ENCODE measurements around the gene CDC26.

The CDC26 gene

DNA sequence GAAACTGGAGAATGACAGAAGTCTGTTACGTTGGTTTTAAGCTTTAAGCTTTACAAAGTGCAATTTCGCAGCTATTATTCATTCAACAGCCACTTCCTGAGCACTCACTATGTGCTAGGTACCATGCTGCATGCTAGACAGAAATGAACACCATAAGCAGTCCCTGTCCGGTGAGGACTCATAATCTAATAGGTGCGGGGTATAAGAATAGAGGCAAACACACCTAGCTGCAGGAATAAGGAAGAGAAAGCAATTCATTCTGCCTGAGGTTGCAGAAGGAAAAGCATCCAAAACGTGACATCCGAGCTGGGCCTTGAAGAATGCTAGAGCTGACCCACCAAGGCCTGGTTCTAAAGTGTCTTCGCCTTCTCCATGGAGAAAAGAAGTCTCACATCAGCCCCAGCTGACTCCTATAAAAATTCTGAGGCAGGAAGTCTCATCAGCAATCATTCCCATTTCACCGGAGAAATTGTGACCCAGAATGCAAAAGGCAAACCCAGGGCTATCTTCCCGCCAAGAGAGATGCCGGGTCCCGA, 54.8 kb downstream of the CDC26 start:
- no peaks in the 10 kb centered on the region for H3K9me3 ChIP-seq (ENCODE audit: low read length)
- H3K4me1 ChIP-seq (ENCODE audit: insufficient read depth, low read length, severe bottlenecking) = peaks cover 44% of the 10 kb centered on the region
- no peaks in the 10 kb centered on the region for H4K20me1 ChIP-seq (ENCODE audit: insufficient read depth, low read length)
- peak overlapping the region; percentile 98 for H3K4me2 ChIP-seq (ENCODE audit: low read length)
- H3K36me3 ChIP-seq (ENCODE audit: insufficient read depth, low read length) = peaks cover 19% of the 10 kb centered on the region; the same call in 1 of the 2 replicates
- no peaks in the 10 kb centered on the region for H3K9me2 ChIP-seq (ENCODE audit: low read depth, low read length)
- H3K27me3 ChIP-seq (ENCODE audit: insufficient read depth, low read length) = no peaks in the 10 kb centered on the region
- peaks cover 51% of the 10 kb centered on the region for H3K79me2 ChIP-seq (ENCODE audit: insufficient read depth, low read length)
- no peak for TF ChIP-seq EZH2 (IDR thresholded peaks at IDR 0.05; ENCODE audit: borderline replicate concordance, low read length)
- no peak for TF ChIP-seq CTCF (IDR thresholded peaks at IDR 0.05; ENCODE audit: low read length)
- H2AFZ ChIP-seq (ENCODE audit: low read length) = no peak overlapping the region
- H3K9ac ChIP-seq (ENCODE audit: low read length) = peak overlapping the region; percentile 92
- H3F3A ChIP-seq (ENCODE audit: insufficient read depth, low read length) = peaks cover 8% of the 10 kb centered on the region
- H3K27ac ChIP-seq (ENCODE audit: low read depth, low read length, poor library complexity, severe bottlenecking) = peak overlapping the region; percentile 84
- peak overlapping the region; percentile 88 for H3K4me3 ChIP-seq (ENCODE audit: low read depth, low read length, poor library complexity, severe bottlenecking)

- H3K9ac ChIP-seq (ENCODE audit: low read length) = peak overlapping the region; percentile 92
- no peaks in the 10 kb centered on the region for H4K20me1 ChIP-seq (ENCODE audit: insufficient read depth, low read length)
- peak overlapping the region; percentile 98 for H3K4me2 ChIP-seq (ENCODE audit: low read length)
- H2AFZ ChIP-seq (ENCODE audit: low read length) = no peak overlapping the region
- peak overlapping the region; percentile 84 for H3K27ac ChIP-seq (ENCODE audit: low read depth, low read length, poor library complexity, severe bottlenecking)
- peak overlapping the region; percentile 88 for H3K4me3 ChIP-seq (ENCODE audit: low read depth, low read length, poor library complexity, severe bottlenecking)
- no peaks in the 10 kb centered on the region for H3K27me3 ChIP-seq (ENCODE audit: insufficient read depth, low read length)
- peaks cover 8% of the 10 kb centered on the region for H3F3A ChIP-seq (ENCODE audit: insufficient read depth, low read length)
- no peaks in the 10 kb centered on the region for H3K9me2 ChIP-seq (ENCODE audit: low read depth, low read length)
- peaks cover 55% of the 10 kb centered on the region for H3K79me2 ChIP-seq (ENCODE audit: insufficient read depth, low read length)
- H3K9me3 ChIP-seq (ENCODE audit: low read length) = no peaks in the 10 kb centered on the region
- peaks cover 44% of the 10 kb centered on the region for H3K4me1 ChIP-seq (ENCODE audit: insufficient read depth, low read length, severe bottlenecking)
- TF ChIP-seq EZH2 (IDR thresholded peaks at IDR 0.05; ENCODE audit: borderline replicate concordance, low read length) (no peak), CTCF (IDR thresholded peaks at IDR 0.05; ENCODE audit: low read length) (no peak)
- H3K36me3 ChIP-seq (ENCODE audit: insufficient read depth, low read length) = peaks cover 20% of the 10 kb centered on the region; the same call in 1 of the 2 replicates
Measured at GRCh38 chr9:113219969-113220368, 55.4 kb downstream of the CDC26 start.

DNA sequence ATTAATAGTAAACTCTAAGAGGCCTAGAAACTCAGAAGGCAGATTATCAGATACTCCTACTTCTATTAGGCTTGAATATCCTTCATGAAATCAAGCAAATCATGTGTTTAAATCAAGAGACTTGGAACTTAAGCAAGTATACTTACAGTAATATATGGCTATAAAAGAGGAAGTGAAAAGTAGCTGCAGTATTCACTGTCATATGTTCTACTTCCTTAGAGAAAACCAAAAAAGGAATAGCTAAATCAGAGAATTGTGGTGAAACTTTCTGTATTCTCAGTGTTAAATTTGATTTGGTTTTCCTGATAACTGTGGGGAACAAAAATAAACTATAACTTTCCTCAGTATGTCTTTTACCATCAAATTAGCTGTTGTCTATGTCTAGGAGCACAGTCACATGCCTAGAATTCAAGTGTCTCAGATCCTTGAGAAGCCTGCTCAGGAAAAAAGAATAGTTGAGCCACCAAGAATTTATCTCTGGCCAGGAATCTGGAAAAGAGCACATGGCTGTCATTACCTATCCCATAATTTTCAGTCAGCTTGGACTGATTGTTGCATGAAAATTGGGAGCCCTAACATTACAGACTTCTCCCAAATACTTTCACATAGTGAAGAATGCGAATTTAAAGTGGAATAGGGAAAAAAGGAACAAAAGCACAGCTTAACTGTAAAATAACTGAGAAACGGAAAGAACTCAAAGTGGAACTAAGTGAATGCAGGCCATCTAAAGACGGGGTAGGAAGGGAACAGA, 56.0 kb downstream of the CDC26 start:
- Histone ChIP-seq H3K4me3 (ENCODE audit: low read depth, low read length, poor library complexity, severe bottlenecking) (peak overlapping the region; percentile 88), H3K27me3 (ENCODE audit: insufficient read depth, low read length) (no peaks in the 10 kb centered on the region), H3K36me3 (ENCODE audit: insufficient read depth, low read length) (peaks cover 23% of the 10 kb centered on the region; the same call in 1 of the 2 replicates), H3K79me2 (ENCODE audit: insufficient read depth, low read length) (peaks cover 61% of the 10 kb centered on the region), H4K20me1 (ENCODE audit: insufficient read depth, low read length) (no peaks in the 10 kb centered on the region), H3K4me2 (ENCODE audit: low read length) (peak overlapping the region; percentile 98), H2AFZ (ENCODE audit: low read length) (no peak overlapping the region), H3K27ac (ENCODE audit: low read depth, low read length, poor library complexity, severe bottlenecking) (peak overlapping the region; percentile 84), H3K9ac (ENCODE audit: low read length) (peak overlapping the region; percentile 92), H3K4me1 (ENCODE audit: insufficient read depth, low read length, severe bottlenecking) (peaks cover 44% of the 10 kb centered on the region), H3K9me3 (ENCODE audit: low read length) (no peaks in the 10 kb centered on the region), H3F3A (ENCODE audit: insufficient read depth, low read length) (peaks cover 8% of the 10 kb centered on the region), H3K9me2 (ENCODE audit: low read depth, low read length) (no peaks in the 10 kb centered on the region)
- TF ChIP-seq CTCF (IDR thresholded peaks at IDR 0.05; ENCODE audit: low read length) (no peak), EZH2 (IDR thresholded peaks at IDR 0.05; ENCODE audit: borderline replicate concordance, low read length) (no peak)

Measured in OCI-LY1 (cell line).